ENCODE data around the gene GAPT. TPM values are rescaled to one million over a fixed set of nuclear protein-coding genes. Genes with fewer than 3 reads are reported as not detected.

GAPT gene
- total RNA-seq, 1 donor from 2014 or later: 0.43 TPM

DNA sequence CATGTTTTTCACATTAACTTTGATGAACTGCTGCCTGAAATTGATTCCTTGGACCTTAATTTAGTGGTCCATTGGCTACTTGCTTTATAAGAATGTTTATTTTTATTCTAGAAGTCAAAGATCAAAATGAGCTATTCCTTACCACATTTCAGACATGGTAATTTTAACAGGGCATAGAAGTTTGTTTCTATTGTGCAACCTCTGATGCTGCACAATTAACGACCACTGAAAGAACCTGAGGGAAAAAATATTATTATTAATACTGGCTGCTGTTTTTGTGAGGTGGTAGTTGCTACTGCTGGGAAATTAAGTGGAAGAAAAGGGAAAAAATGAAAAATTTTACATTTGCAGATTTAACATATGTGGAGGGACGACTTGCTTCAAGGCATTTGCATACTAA lies 53.7 kb downstream of the GAPT start:
- intact Hi-C loops (cut with DNase I): no loop called here
- ATAC-seq (ENCODE audit: poor library complexity): no peak
- DNase-seq: no peak

- intact Hi-C loops (cut with DNase I): no loop called here
- DNase-seq: no peak
- no peak for ATAC-seq (ENCODE audit: poor library complexity)
These were observed 54.7 kb downstream of the GAPT start for GRCh38 chr5:58545912-58546311.

Small RNA genes lying within 50 kb of the gene (microRNA-seq; reads per million reads assigned to microRNA genes)
- not detected for gene MIR548AE2

Other genes starting within 250 kb of the GAPT start
- 63.6 TPM for gene PLK2, start 31.3 kb upstream of the GAPT start, total RNA-seq
- 0.83 TPM for gene RAB3C, start 91.6 kb downstream of the GAPT start, total RNA-seq

Measured in Right ventricle myocardium superior (tissue), 1 donor.